COLO668 (cell line): Measurements from ENCODE around the gene EFCAB13.

Experiments used
- DNase-seq: peaks from one replicate; lab custom pipeline; 2025; ENCODE audit not compliant: unreplicated experiment; lab: John Stamatoyannopoulos, UW

The EFCAB13 gene

GRCh38 chr17:47291242-47291873, 32.4 kb upstream of the EFCAB13 start:
- no peak for DNase-seq

- DNase-seq, result no peak
Measured at GRCh38 chr17:47292206-47292605, 31.5 kb upstream of the EFCAB13 start.

GRCh38 chr17:47295037-47295873, 28.5 kb upstream of the EFCAB13 start:
- no peak for DNase-seq

GRCh38 chr17:47295874-47296255, 27.9 kb upstream of the EFCAB13 start:
- DNase-seq, result no peak

- no peak for DNase-seq
Measured at GRCh38 chr17:47297661-47298400, 25.9 kb upstream of the EFCAB13 start.

GRCh38 chr17:47298712-47299111, 25.0 kb upstream of the EFCAB13 start:
- no peak for DNase-seq

- no peak for DNase-seq
Measured at GRCh38 chr17:47299239-47299910, 24.4 kb upstream of the EFCAB13 start.

GRCh38 chr17:47300718-47301117, 23.0 kb upstream of the EFCAB13 start:
- no peak for DNase-seq

GRCh38 chr17:47301161-47301560, 22.6 kb upstream of the EFCAB13 start:
- no peak for DNase-seq

GRCh38 chr17:47301831-47302230, 21.9 kb upstream of the EFCAB13 start:
- no peak for DNase-seq

GRCh38 chr17:47304186-47304585, 19.6 kb upstream of the EFCAB13 start:
- no peak for DNase-seq

- DNase-seq, result no peak
Measured at GRCh38 chr17:47305302-47305923, 18.3 kb upstream of the EFCAB13 start.

GRCh38 chr17:47310186-47310733, 13.5 kb upstream of the EFCAB13 start:
- no peak for DNase-seq

- no peak for DNase-seq
Measured at GRCh38 chr17:47311420-47311819, 12.3 kb upstream of the EFCAB13 start.

- peak; percentile 3 for DNase-seq
Measured at GRCh38 chr17:47315451-47316266, 8.1 kb upstream of the EFCAB13 start.

GRCh38 chr17:47316311-47316710, 7.4 kb upstream of the EFCAB13 start:
- no peak for DNase-seq

GRCh38 chr17:47317119-47317518, 6.6 kb upstream of the EFCAB13 start:
- no peak for DNase-seq

GRCh38 chr17:47318197-47318918, 5.4 kb upstream of the EFCAB13 start:
- no peak for DNase-seq

- no peak for DNase-seq
Measured at GRCh38 chr17:47320879-47321502, 2.8 kb upstream of the EFCAB13 start.
